Kidney (tissue), 14 donors: ENCODE data around the gene VOPP1. TPM values are rescaled to one million over a fixed set of nuclear protein-coding genes. Genes with fewer than 3 reads are reported as not detected.

Experiments
- DNase-seq, 5 donors: peaks; one replicate each; pipeline ENCODE4 v3.0.0-alpha.2; 2013 to 2020
- FAIRE-seq: peaks from 2 replicates; lab custom pipeline; 2012; peaks lifted over from hg19 to GRCh38; lab: Jason Lieb, UNC
- H3K27ac ChIP-seq, 2 donors: one replicate each; pipeline ENCODE4 v1.7.0; 2013; ENCODE audit warnings: low read depth in 2 of 2, low read length in 2 of 2, inconsistent platforms in 1 of 2
- H3K27me3 ChIP-seq: one replicate; pipeline ENCODE4 v1.7.1; 2013; ENCODE audit warnings: low read length, inconsistent platforms; ENCODE audit not compliant: control insufficient read depth, insufficient read depth
- H3K36me3 ChIP-seq, 3 donors: one replicate each; pipeline versions ENCODE4 v1.7.0 to v1.7.1; 2013; ENCODE audit warnings: low read length in 3 of 3, control low read depth in 1 of 3, inconsistent platforms in 1 of 3; ENCODE audit not compliant: insufficient read depth in 3 of 3, control insufficient read depth in 2 of 3
- H3K4me1 ChIP-seq, 3 donors: one replicate each; pipeline versions ENCODE4 v1.7.0 to v1.7.1; 2013; ENCODE audit warnings: low read length in 3 of 3, inconsistent platforms in 1 of 3, low read depth in 1 of 3; ENCODE audit not compliant: control insufficient read depth in 2 of 3, insufficient read depth in 2 of 3
- H3K4me3 ChIP-seq, 3 donors: one replicate each; pipeline versions ENCODE4 v1.7.0 to v1.8.1; 2013; ENCODE audit warnings: low read length in 3 of 3, control low read depth in 1 of 3, inconsistent platforms in 1 of 3
- H3K9ac ChIP-seq, 3 donors: one replicate each; pipeline versions ENCODE4 v1.7.0 to v1.7.1; 2013; ENCODE audit warnings: low read length in 3 of 3, control low read depth in 1 of 3, inconsistent platforms in 1 of 3
- H3K9me3 ChIP-seq, 3 donors: one replicate each; pipeline versions ENCODE4 v1.7.0 to v1.7.1; 2013; ENCODE audit warnings: low read length in 3 of 3, control low read depth in 1 of 3, inconsistent platforms in 1 of 3; ENCODE audit not compliant: control insufficient read depth in 2 of 3, insufficient read depth in 1 of 3
- CTCF ChIP-seq: IDR thresholded peaks from 3 replicates; pipeline ENCODE4 v1.5.1; 2012; ENCODE audit warnings: mild to moderate bottlenecking, moderate library complexity, borderline replicate concordance; ENCODE audit not compliant: insufficient read depth; ENCODE audit errors: extremely low read depth
- intact Hi-C: fragments of 100-400 bp; cut with DNase I; formaldehyde crosslinking; loops from one replicate; pipeline ENCODE4 v1.11.1; 2022
- polyA plus RNA-seq: library from polyadenylated mRNA; stranded (reverse); fragments of 350-450 nt; fragmentation: Illumina TruSeq; extraction: RNeasy Lipid Tissue Mini Kit (QIAGEN cat#74804); gene quantifications from one replicate; pipeline ENCODE4 v1.2.3, GENCODE V29; 2014; ENCODE audit warnings: low read depth, low replicate concordance; ENCODE audit not compliant: insufficient read depth
- total RNA-seq: library from RNA; stranded (reverse); fragmentation: NEBNext Ultra II Directional; extraction: Animal tissue kit (Norgen Biotek cat#: 25700); gene quantifications from one replicate; pipeline ENCODE4 v1.2.1, GENCODE V29; 2021
- donor health status: control.
- donor health status: control.
- donor health status: control.
- donor health status: control.
- donor health status: control.
- donor health status: DM: yes; HTN: yes; CAD: no.
- donor health status: Normal renal cell carcinoma (clear cell type).

Gene VOPP1
- total and polyA plus RNA-seq, 2 donors from 2014 or later: 47.3 to 98.7 TPM

DNA sequence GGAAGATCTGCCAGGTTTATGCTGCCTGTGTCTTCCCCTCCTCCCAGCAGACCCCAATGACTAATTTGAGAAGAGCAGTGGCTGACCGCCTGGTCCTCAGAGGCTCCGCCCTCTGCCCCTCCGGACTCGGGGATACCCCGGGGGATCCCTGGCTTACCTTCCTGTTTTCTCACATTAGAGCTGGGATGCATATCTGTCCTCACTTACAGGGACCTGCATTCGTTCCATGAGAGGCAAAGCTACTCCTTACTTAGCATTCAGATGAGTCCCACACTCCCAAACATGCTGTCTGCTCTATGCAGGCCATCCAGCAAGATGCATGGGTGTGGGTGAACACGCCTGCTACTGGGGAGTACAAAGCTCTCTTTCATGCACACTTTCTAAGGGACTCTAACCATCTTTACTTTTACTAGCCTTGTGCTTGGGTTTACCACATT is 24.0 kb downstream of the VOPP1 start:
- DNase-seq: no peak

GRCh38 chr7:55546814-55547213 is 25.5 kb downstream of the VOPP1 start:
- peak overlapping the region in 1 of 3 donors; percentile 12 for H3K9ac ChIP-seq
- H3K27ac ChIP-seq: peak overlapping the region in 1 of 2 donors; percentile 38
- no peak for DNase-seq

More for the DNA sequence above, 24.0 kb downstream of the VOPP1 start:
- H3K27me3 ChIP-seq: no peaks in the 10 kb centered on the region
- no peak overlapping the region for H3K4me3 ChIP-seq
- TF ChIP-seq CTCF: no peak
- no peak overlapping the region for H3K27ac ChIP-seq
- no peak for FAIRE-seq
- no peaks in the 10 kb centered on the region for H3K36me3 ChIP-seq
- H3K9ac ChIP-seq: no peak overlapping the region
- intact Hi-C loops: no loop called here
- peaks cover 4 to 21% (median 17%) of the 10 kb centered on the region in 3 donors for H3K4me1 ChIP-seq
- H3K9me3 ChIP-seq: no peaks in the 10 kb centered on the region

GRCh38 chr7:55545496-55545895 is 26.8 kb downstream of the VOPP1 start:
- FAIRE-seq: no peak
- no peak for DNase-seq
- H3K36me3 ChIP-seq: no peaks in the 10 kb centered on the region
- no peaks in the 10 kb centered on the region for H3K9me3 ChIP-seq
- no peak overlapping the region for H3K27ac ChIP-seq
- H3K27me3 ChIP-seq: no peaks in the 10 kb centered on the region
- peaks cover 0 to 15% (median 15%) of the 10 kb centered on the region in 3 donors for H3K4me1 ChIP-seq
- H3K4me3 ChIP-seq: no peak overlapping the region
- TF ChIP-seq CTCF: no peak
- H3K9ac ChIP-seq: no peak overlapping the region
- intact Hi-C loops: no loop called here

More at GRCh38 chr7:55546814-55547213, 25.5 kb downstream of the VOPP1 start:
- no peaks in the 10 kb centered on the region for H3K36me3 ChIP-seq
- H3K9me3 ChIP-seq: no peaks in the 10 kb centered on the region
- intact Hi-C loops: no loop called here
- TF ChIP-seq CTCF: no peak
- FAIRE-seq: no peak
- H3K4me3 ChIP-seq: no peak overlapping the region
- peaks cover 0 to 15% (median 15%) of the 10 kb centered on the region in 3 donors for H3K4me1 ChIP-seq
- H3K27me3 ChIP-seq: no peaks in the 10 kb centered on the region
